ENCODE data around the gene VWA7.

DNA sequence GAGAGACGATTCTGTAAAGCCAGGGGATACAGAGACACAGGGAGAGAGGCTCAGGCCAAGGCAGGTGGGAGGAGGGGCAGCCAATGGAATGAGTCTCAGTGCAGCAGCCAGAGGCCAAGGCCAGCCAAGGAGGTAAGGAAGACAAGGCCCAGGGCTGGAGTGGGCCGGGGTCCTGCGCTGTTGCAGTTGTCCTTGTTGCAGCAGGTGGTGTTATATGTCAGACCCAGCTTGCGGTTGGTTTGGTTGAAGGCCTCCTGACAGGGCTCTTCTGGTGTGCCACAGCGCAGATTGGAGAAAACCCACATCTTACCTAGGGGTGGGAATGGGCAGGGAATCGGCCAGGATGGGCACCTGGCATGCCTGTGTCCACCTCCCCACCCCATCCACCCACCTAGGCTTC, 58.1 kb downstream of the VWA7 start:
- TF ChIP-seq SUZ12 (IDR thresholded peaks at IDR 0.05; ENCODE audit: extremely low read depth, insufficient read depth, insufficient read length): no peak
- no peak for TF ChIP-seq YY1 (IDR thresholded peaks at IDR 0.05; ENCODE audit: insufficient read depth, insufficient read length)
